Esophagus (tissue), 2 donors: ENCODE measurements around the gene GTPBP10. TPM values are rescaled to one million over a fixed set of nuclear protein-coding genes. Genes with fewer than 3 reads are reported as not detected.

Experiments
- H3K27ac ChIP-seq, 2 donors: one replicate each; pipeline ENCODE4 v1.5.1; 2013; ENCODE audit warnings: low read depth in 2 of 2, mild to moderate bottlenecking in 2 of 2, inconsistent platforms in 1 of 2, low read length in 1 of 2, moderate library complexity in 1 of 2
- H3K27me3 ChIP-seq, 2 donors: one replicate each; pipeline ENCODE4 v1.6.1; 2013; ENCODE audit warnings: low read length in 2 of 2, control low read depth in 1 of 2, mild to moderate bottlenecking in 1 of 2; ENCODE audit not compliant: insufficient read depth in 2 of 2, control insufficient read depth in 1 of 2
- H3K36me3 ChIP-seq, 2 donors: one replicate each; pipeline ENCODE4 v1.6.1; 2013; ENCODE audit warnings: low read length in 1 of 2; ENCODE audit not compliant: control insufficient read depth in 2 of 2, insufficient read depth in 2 of 2
- H3K4me1 ChIP-seq, 2 donors: one replicate each; pipeline ENCODE4 v1.6.1; 2013; ENCODE audit warnings: low read length in 1 of 2; ENCODE audit not compliant: control insufficient read depth in 2 of 2, insufficient read depth in 2 of 2
- H3K4me3 ChIP-seq, 2 donors: one replicate each; pipeline ENCODE4 v1.5.1; 2013; ENCODE audit warnings: low read length in 2 of 2, mild to moderate bottlenecking in 2 of 2, low read depth in 1 of 2, moderate library complexity in 1 of 2
- H3K9me3 ChIP-seq, 2 donors: one replicate each; pipeline ENCODE4 v1.6.1; 2013; ENCODE audit warnings: mild to moderate bottlenecking in 2 of 2, low read depth in 1 of 2, low read length in 1 of 2, moderate library complexity in 1 of 2; ENCODE audit not compliant: control insufficient read depth in 2 of 2, insufficient read depth in 1 of 2
- WGBS, 2 donors: extraction: QIAGEN DNeasy Blood & Tissue Kit; methylation state at CpG; one replicate each; pipeline ENCODE4 v1.1.7; 2013; 5-methylcytosine and 5-hydroxymethylcytosine counted together
- polyA plus RNA-seq, 2 donors: library from polyadenylated mRNA; stranded (reverse); fragments of 200-250 nt; gene quantifications; one replicate each; pipeline ENCODE4 v1.2.3, GENCODE V29; 2013
- donor health status: healthy with polysubstance abuse.
- donor health status: Bipolar disorder and iron deficiency.

The GTPBP10 gene
- polyA plus RNA-seq, 2 donors = 9.4 to 10.2 TPM

GRCh38 chr7:90413185-90413528 lies 66.6 kb downstream of the GTPBP10 start:
- H3K9me3 ChIP-seq = no peaks in the 10 kb centered on the region
- H3K36me3 ChIP-seq = peaks cover 4 to 10% of the 10 kb centered on the region in 2 donors
- H3K4me1 ChIP-seq = peaks cover 0 to 5% of the 10 kb centered on the region in 2 donors
- H3K4me3 ChIP-seq = no peak overlapping the region
- no peak overlapping the region for H3K27ac ChIP-seq
- WGBS, 2 donors = 95 to 98% methylated on average over 2 of the region's 2 CpGs
- no peaks in the 10 kb centered on the region for H3K27me3 ChIP-seq

- H3K27me3 ChIP-seq = no peaks in the 10 kb centered on the region
- no peak overlapping the region for H3K27ac ChIP-seq
- peaks cover 0 to 2% of the 10 kb centered on the region in 2 donors for H3K36me3 ChIP-seq
- 70 to 79% methylated on average over 6 of the region's 6 CpGs for WGBS, 2 donors
- H3K4me3 ChIP-seq = no peak overlapping the region
- no peaks in the 10 kb centered on the region for H3K9me3 ChIP-seq
- no peaks in the 10 kb centered on the region for H3K4me1 ChIP-seq
Measured at GRCh38 chr7:90421651-90422050, 75.1 kb downstream of the GTPBP10 start.

GRCh38 chr7:90424720-90425119 lies 78.2 kb downstream of the GTPBP10 start:
- Histone ChIP-seq H3K4me1 (no peaks in the 10 kb centered on the region), H3K27me3 (no peaks in the 10 kb centered on the region), H3K4me3 (no peak overlapping the region), H3K9me3 (no peaks in the 10 kb centered on the region), H3K27ac (no peak overlapping the region), H3K36me3 (no peaks in the 10 kb centered on the region)
- 82 to 86% methylated on average over 3 of the region's 3 CpGs for WGBS, 2 donors

GRCh38 chr7:90425376-90425775 lies 78.9 kb downstream of the GTPBP10 start:
- H3K9me3 ChIP-seq = no peaks in the 10 kb centered on the region
- H3K27ac ChIP-seq = no peak overlapping the region
- no peaks in the 10 kb centered on the region for H3K4me1 ChIP-seq
- no peak overlapping the region for H3K4me3 ChIP-seq
- no peaks in the 10 kb centered on the region for H3K27me3 ChIP-seq
- H3K36me3 ChIP-seq = no peaks in the 10 kb centered on the region
- 47 to 70% methylated on average over 2 of the region's 2 CpGs for WGBS, 2 donors

- peaks cover 0 to 12% of the 10 kb centered on the region in 2 donors for H3K9me3 ChIP-seq
- WGBS, 2 donors = 80 to 83% methylated on average over 6 of the region's 6 CpGs
- no peaks in the 10 kb centered on the region for H3K36me3 ChIP-seq
- H3K27me3 ChIP-seq = no peaks in the 10 kb centered on the region
- H3K4me1 ChIP-seq = peaks cover 0 to 3% of the 10 kb centered on the region in 2 donors
- no peak overlapping the region for H3K4me3 ChIP-seq
- no peak overlapping the region for H3K27ac ChIP-seq
Measured at GRCh38 chr7:90430614-90431460, 84.3 kb downstream of the GTPBP10 start.

- Histone ChIP-seq H3K9me3 (peaks cover 0 to 12% of the 10 kb centered on the region in 2 donors), H3K27ac (no peak overlapping the region), H3K4me3 (no peak overlapping the region), H3K36me3 (no peaks in the 10 kb centered on the region), H3K27me3 (no peaks in the 10 kb centered on the region), H3K4me1 (peaks cover 0 to 3% of the 10 kb centered on the region in 2 donors)
- WGBS, 2 donors = 51 to 52% methylated on average over 10 of the region's 10 CpGs
Measured at GRCh38 chr7:90432752-90433151, 86.2 kb downstream of the GTPBP10 start.

- Histone ChIP-seq H3K36me3 (no peaks in the 10 kb centered on the region), H3K4me1 (peaks cover 0 to 3% of the 10 kb centered on the region in 2 donors), H3K4me3 (no peak overlapping the region), H3K27ac (no peak overlapping the region), H3K9me3 (peaks cover 0 to 12% of the 10 kb centered on the region in 2 donors), H3K27me3 (no peaks in the 10 kb centered on the region)
- 56 to 69% methylated on average over 3 of the region's 3 CpGs for WGBS, 2 donors
Measured at GRCh38 chr7:90433221-90433620, 86.7 kb downstream of the GTPBP10 start.

Other genes with a start within 250 kb of the GTPBP10 start
- 1 to 10 TPM; 5.2 to 6.0 TPM for gene STEAP1, start 192.2 kb upstream of the GTPBP10 start, polyA plus RNA-seq
- 1 to 10 TPM; 2.1 to 2.6 TPM for gene STEAP2, start 135.0 kb upstream of the GTPBP10 start, polyA plus RNA-seq
- gene CFAP69, start 101.5 kb upstream of the GTPBP10 start, polyA plus RNA-seq = 1 to 10 TPM; 1.4 to 3.1 TPM
- not detected for gene FAM237B, start 25.4 kb upstream of the GTPBP10 start, polyA plus RNA-seq
- 10 to 100 TPM in 1 of 2 donors, 1 to 10 TPM in 1; 8.7 to 11.5 TPM for gene CLDN12, start 56.7 kb downstream of the GTPBP10 start, polyA plus RNA-seq
- gene PTTG1IP2, start 122.9 kb downstream of the GTPBP10 start, polyA plus RNA-seq = not detected
- under 1 TPM; 0.51 to 0.59 TPM for gene CDK14, start 249.6 kb downstream of the GTPBP10 start, polyA plus RNA-seq